ENCODE results near the gene CDX1.

The CDX1 gene

GRCh38 chr5:150131978-150132694, 34.4 kb upstream of the CDX1 start:
- DNase-seq, result no peak

GRCh38 chr5:150132740-150133139, 33.8 kb upstream of the CDX1 start:
- no peak for DNase-seq

- DNase-seq, result no peak
These were observed 32.9 kb upstream of the CDX1 start for GRCh38 chr5:150133581-150134197.

- DNase-seq, result no peak
These were observed 32.4 kb upstream of the CDX1 start for GRCh38 chr5:150134198-150134588.

- DNase-seq, result no peak
These were observed 30.8 kb upstream of the CDX1 start for GRCh38 chr5:150135557-150136304.

GRCh38 chr5:150136305-150137167, 30.0 kb upstream of the CDX1 start:
- no peak for DNase-seq

- DNase-seq, result no peak
These were observed 29.2 kb upstream of the CDX1 start for GRCh38 chr5:150137168-150137957.

- DNase-seq, result no peak
These were observed 28.6 kb upstream of the CDX1 start for GRCh38 chr5:150137997-150138396.

- no peak for DNase-seq
These were observed 27.9 kb upstream of the CDX1 start for GRCh38 chr5:150138551-150139265.

GRCh38 chr5:150139334-150139733, 27.2 kb upstream of the CDX1 start:
- DNase-seq, result no peak

GRCh38 chr5:150140830-150141229, 25.7 kb upstream of the CDX1 start:
- no peak for DNase-seq

- no peak for DNase-seq
These were observed 24.9 kb upstream of the CDX1 start for GRCh38 chr5:150141544-150142184.

- DNase-seq, result no peak
These were observed 24.2 kb upstream of the CDX1 start for GRCh38 chr5:150142185-150142958.

- no peak for DNase-seq
These were observed 23.6 kb upstream of the CDX1 start for GRCh38 chr5:150142959-150143349.

GRCh38 chr5:150143350-150144245, 23.0 kb upstream of the CDX1 start:
- no peak for DNase-seq

GRCh38 chr5:150144246-150144801, 22.3 kb upstream of the CDX1 start:
- DNase-seq, result no peak

GRCh38 chr5:150144879-150145278, 21.7 kb upstream of the CDX1 start:
- DNase-seq, result no peak

- no peak for DNase-seq
These were observed 20.3 kb upstream of the CDX1 start for GRCh38 chr5:150146235-150146634.

All from NCI-H187 (cell line).